GOT3 (cell line): Measurements from ENCODE around the gene SLC39A5.
A peak's percentile ranks its signal among the peaks of the same experiment; 100 is the strongest.
"Not testable (repeated sequence)": the region's sequence is repeated elsewhere in the genome, so short reads cannot be mapped to it uniquely, and the experiment has no call there.

Source experiments
- DNase-seq: peaks from one replicate; lab custom pipeline; 2025; ENCODE audit warnings: mixed read lengths; lab: John Stamatoyannopoulos, UW

SLC39A5 gene

GRCh38 chr12:56244494-56244893, 14.6 kb downstream of the SLC39A5 start:
- DNase-seq = no peak

GRCh38 chr12:56247923-56248322, 18.1 kb downstream of the SLC39A5 start:
- no peak for DNase-seq

- no peak for DNase-seq
These were observed 18.9 kb downstream of the SLC39A5 start for GRCh38 chr12:56248711-56249110.

- DNase-seq = no peak
These were observed 22.8 kb downstream of the SLC39A5 start for GRCh38 chr12:56252649-56253048.

GRCh38 chr12:56253091-56253490, 23.2 kb downstream of the SLC39A5 start:
- DNase-seq = no peak

GRCh38 chr12:56255671-56256070, 25.8 kb downstream of the SLC39A5 start:
- no peak for DNase-seq

- DNase-seq = no peak
These were observed 26.6 kb downstream of the SLC39A5 start for GRCh38 chr12:56256326-56256960.

GRCh38 chr12:56257071-56257470, 27.2 kb downstream of the SLC39A5 start:
- DNase-seq = no peak

- DNase-seq = no peak
These were observed 27.7 kb downstream of the SLC39A5 start for GRCh38 chr12:56257491-56258067.

- DNase-seq = peak; percentile 41
These were observed 28.4 kb downstream of the SLC39A5 start, which contains the start of gene ANKRD52 for GRCh38 chr12:56258068-56258819. Gene ANKRD52 (minus strand): TSS chr12:56258384. CDS start chr12:56258269, 115 bp downstream.

- no peak for DNase-seq
These were observed 29.0 kb downstream of the SLC39A5 start for GRCh38 chr12:56258820-56259183.

GRCh38 chr12:56260380-56260779, 30.5 kb downstream of the SLC39A5 start:
- no peak for DNase-seq

GRCh38 chr12:56260921-56261320, 31.1 kb downstream of the SLC39A5 start:
- no peak for DNase-seq

- DNase-seq = no peak
These were observed 31.8 kb downstream of the SLC39A5 start for GRCh38 chr12:56261503-56262232.

- DNase-seq = not testable (repeated sequence)
These were observed 33.1 kb downstream of the SLC39A5 start for GRCh38 chr12:56262955-56263354.

GRCh38 chr12:56266068-56266692, 36.3 kb downstream of the SLC39A5 start:
- not testable (repeated sequence) for DNase-seq

- peak; percentile 44 for DNase-seq
These were observed 37.0 kb downstream of the SLC39A5 start, which contains the start of gene COQ10A for GRCh38 chr12:56266693-56267442. Gene COQ10A (plus strand): TSS chr12:56266942. CDS start chr12:56267119, 177 bp downstream.

- no peak for DNase-seq
These were observed 37.7 kb downstream of the SLC39A5 start for GRCh38 chr12:56267443-56268071.

- DNase-seq = no peak
These were observed 41.2 kb downstream of the SLC39A5 start for GRCh38 chr12:56271031-56271430.

- DNase-seq = not testable (repeated sequence)
These were observed 42.6 kb downstream of the SLC39A5 start for GRCh38 chr12:56272468-56272867.

- DNase-seq = no peak
These were observed 44.4 kb downstream of the SLC39A5 start for GRCh38 chr12:56274299-56274698.
